ENCODE data around the gene GPC6.

Gene GPC6

DNA sequence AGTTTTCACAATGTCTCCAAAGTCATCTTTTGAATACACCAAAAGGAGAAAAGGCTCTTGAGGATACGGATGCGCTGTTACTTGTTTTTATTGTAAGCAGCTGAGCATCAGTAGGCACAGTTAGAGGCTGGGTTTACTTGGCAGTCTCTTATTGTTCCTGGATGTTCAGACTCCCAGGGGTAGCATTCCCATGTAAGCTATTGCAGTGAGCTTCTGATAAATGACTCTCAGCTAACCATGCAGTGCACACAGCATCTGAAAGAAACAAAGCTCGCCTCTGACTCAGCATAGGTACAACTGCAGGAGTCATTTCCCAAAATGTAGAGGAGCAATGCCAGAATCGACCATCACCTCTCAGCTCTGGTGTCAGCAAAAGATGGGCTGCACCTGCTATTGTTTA is 1168.1 kb downstream of the GPC6 start:
- POLR2A ChIA-PET: no interaction called here
- no peak for TF ChIP-seq CTCF (IDR thresholded peaks at IDR 0.05; ENCODE audit: insufficient read depth, low read length, missing control alignments)
- DNase-seq (ENCODE audit: low read depth, low spot score): no peak
- CTCF ChIA-PET: no interaction called here
- H3K4me3 ChIP-seq (ENCODE audit: low read depth, low read length): no peak overlapping the region

DNA sequence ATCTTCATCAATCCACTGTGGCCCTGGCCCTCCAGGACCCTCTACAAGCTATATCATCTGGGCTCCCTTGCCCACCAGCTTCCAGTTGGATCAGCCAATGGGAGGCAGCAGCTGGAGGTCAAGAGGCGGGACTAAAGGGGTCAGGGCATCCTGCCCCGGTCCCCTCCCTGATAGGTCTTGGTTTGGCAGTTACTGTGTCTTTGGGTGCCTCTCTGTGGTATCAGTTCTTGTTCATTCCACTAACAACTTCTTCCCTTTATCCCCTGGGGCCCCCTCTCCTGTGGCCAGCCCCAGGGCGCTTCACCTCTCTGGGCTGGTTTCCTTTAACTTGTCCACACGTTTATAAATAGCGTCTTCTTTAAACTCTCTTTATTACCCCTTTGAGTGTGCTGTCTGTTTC is 1169.3 kb downstream of the GPC6 start:
- ChIA-PET CTCF (interaction anchor here (0.8 kb wide), 1 partner anchor 9 kb away, joined by 3 read pairs; no protein-coding TSS in a partner anchor), POLR2A (no interaction called here)
- no peak for DNase-seq (ENCODE audit: low read depth, low spot score)
- no peak for TF ChIP-seq CTCF (IDR thresholded peaks at IDR 0.05; ENCODE audit: insufficient read depth, low read length, missing control alignments)
- no peak overlapping the region for H3K4me3 ChIP-seq (ENCODE audit: low read depth, low read length)

DNA sequence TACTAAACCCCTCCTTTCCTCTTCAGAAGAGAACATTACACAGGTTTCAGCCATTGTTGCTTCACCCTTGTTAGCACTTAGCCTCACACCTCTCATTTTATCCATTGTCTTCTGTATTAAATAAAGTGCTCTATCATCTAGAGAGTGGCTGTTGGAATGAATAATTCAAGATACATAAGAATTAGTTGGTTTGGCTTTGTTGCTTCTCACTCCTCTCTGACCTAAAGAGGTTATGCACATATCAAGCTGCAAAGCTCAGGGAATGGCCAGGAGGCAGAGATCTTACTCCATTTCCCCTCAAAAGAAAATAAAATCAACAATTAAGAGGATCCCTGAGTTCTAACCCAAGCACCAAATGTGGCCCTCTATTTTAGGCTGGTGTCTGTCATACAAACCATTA is 1173.2 kb downstream of the GPC6 start:
- ChIA-PET CTCF (no interaction called here), POLR2A (no interaction called here)
- H3K4me3 ChIP-seq (ENCODE audit: low read depth, low read length): no peak overlapping the region
- DNase-seq (ENCODE audit: low read depth, low spot score): no peak
- TF ChIP-seq CTCF (IDR thresholded peaks at IDR 0.05; ENCODE audit: insufficient read depth, low read length, missing control alignments): no peak

GRCh38 chr13:94400874-94401273 is 1174.3 kb downstream of the GPC6 start:
- TF ChIP-seq CTCF (IDR thresholded peaks at IDR 0.05; ENCODE audit: insufficient read depth, low read length, missing control alignments): no peak
- DNase-seq (ENCODE audit: low read depth, low spot score): no peak
- POLR2A ChIA-PET: no interaction called here
- CTCF ChIA-PET: no interaction called here
- H3K4me3 ChIP-seq (ENCODE audit: low read depth, low read length): no peak overlapping the region

- H3K4me3 ChIP-seq (ENCODE audit: low read depth, low read length): no peak overlapping the region
- no peak for DNase-seq (ENCODE audit: low read depth, low spot score)
- CTCF ChIA-PET: interaction anchor here (0.6 to 1.0 kb wide), 2 partner anchors 27 to 854 kb away, joined by 3 read pairs; no protein-coding TSS in a partner anchor
- no peak for TF ChIP-seq CTCF (IDR thresholded peaks at IDR 0.05; ENCODE audit: insufficient read depth, low read length, missing control alignments)
- POLR2A ChIA-PET: no interaction called here
Measured at GRCh38 chr13:94408314-94409036, 1181.9 kb downstream of the GPC6 start.

GRCh38 chr13:94411747-94412146 is 1185.1 kb downstream of the GPC6 start:
- H3K4me3 ChIP-seq (ENCODE audit: low read depth, low read length): no peak overlapping the region
- no peak for TF ChIP-seq CTCF (IDR thresholded peaks at IDR 0.05; ENCODE audit: insufficient read depth, low read length, missing control alignments)
- CTCF ChIA-PET: interaction anchor here (0.9 to 1.0 kb wide), 3 partner anchors 17 to 35 kb away, joined by 3 to 4 read pairs (median 3); no protein-coding TSS in a partner anchor
- DNase-seq (ENCODE audit: low read depth, low spot score): no peak
- POLR2A ChIA-PET: no interaction called here

Measured in AG04449 (cell line).